ENCODE data around the gene CPXM2. TPM values are rescaled to one million over a fixed set of nuclear protein-coding genes. Genes with fewer than 3 reads are reported as not detected.

Gene CPXM2
- total RNA-seq, 2 experiments from 2014 or later, result not detected

DNA sequence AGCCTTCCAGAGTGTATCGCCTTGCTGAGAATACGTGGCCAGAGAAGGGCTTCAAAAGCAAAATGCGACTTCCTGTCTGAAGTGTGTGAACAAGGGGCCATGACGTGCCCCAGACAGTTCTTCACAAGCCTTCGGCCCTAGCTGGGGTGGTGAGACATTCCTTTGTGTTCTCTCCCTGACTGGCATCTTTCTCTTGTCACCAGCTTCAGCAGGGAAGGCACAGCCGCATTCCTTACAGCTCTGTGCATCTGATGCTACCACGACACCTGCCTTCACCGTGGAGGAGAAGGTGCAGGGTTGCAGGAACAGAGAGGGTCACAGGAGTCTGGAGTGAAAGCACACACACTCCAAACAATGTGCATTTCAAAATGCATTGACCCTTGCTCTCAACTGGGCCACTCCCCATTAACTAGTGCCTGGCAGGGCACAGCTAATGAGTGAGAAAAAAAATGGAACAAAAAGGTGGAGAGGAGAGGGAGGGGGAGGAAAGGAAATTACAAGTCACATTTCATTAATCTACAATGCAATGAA is 132.0 kb downstream of the CPXM2 start:
- TF ChIP-seq, protein P1, sequence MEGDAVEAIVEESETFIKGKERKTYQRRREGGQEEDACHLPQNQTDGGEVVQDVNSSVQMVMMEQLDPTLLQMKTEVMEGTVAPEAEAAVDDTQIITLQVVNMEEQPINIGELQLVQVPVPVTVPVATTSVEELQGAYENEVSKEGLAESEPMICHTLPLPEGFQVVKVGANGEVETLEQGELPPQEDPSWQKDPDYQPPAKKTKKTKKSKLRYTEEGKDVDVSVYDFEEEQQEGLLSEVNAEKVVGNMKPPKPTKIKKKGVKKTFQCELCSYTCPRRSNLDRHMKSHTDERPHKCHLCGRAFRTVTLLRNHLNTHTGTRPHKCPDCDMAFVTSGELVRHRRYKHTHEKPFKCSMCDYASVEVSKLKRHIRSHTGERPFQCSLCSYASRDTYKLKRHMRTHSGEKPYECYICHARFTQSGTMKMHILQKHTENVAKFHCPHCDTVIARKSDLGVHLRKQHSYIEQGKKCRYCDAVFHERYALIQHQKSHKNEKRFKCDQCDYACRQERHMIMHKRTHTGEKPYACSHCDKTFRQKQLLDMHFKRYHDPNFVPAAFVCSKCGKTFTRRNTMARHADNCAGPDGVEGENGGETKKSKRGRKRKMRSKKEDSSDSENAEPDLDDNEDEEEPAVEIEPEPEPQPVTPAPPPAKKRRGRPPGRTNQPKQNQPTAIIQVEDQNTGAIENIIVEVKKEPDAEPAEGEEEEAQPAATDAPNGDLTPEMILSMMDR (conservative IDR thresholded peaks at IDR 0.05; ENCODE audit: low read length), result no peak
- no peak for TF ChIP-seq EZH2phosphoT487 (IDR thresholded peaks at IDR 0.05; ENCODE audit: borderline replicate concordance, low read depth, low read length)
- CTCF ChIA-PET (ENCODE audit: unreplicated experiment), result interaction anchor here (0.6 kb wide), 1 partner anchor 1175 kb away, joined by 3 read pairs; no protein-coding TSS in a partner anchor
- Histone ChIP-seq H3K36me3 (ENCODE audit: insufficient read depth, low read length) (no peaks in the 10 kb centered on the region), H4K20me1 (ENCODE audit: insufficient read depth, low read length) (no peaks in the 10 kb centered on the region), H3K4me2 (ENCODE audit: low read length) (no peak overlapping the region), H3K4me1 (ENCODE audit: insufficient read depth, low read length, poor library complexity, severe bottlenecking) (no peaks in the 10 kb centered on the region), H3K9me2 (ENCODE audit: insufficient read depth, low read length) (no peaks in the 10 kb centered on the region), H2AFZ (ENCODE audit: low read length) (no peak overlapping the region), H3K27ac (ENCODE audit: low read depth, low read length, poor library complexity, severe bottlenecking) (no peak overlapping the region), H3K9me3 (ENCODE audit: low read length) (no peaks in the 10 kb centered on the region), H3K4me3 (ENCODE audit: low read depth, low read length, poor library complexity, severe bottlenecking) (no peak overlapping the region), H3K79me2 (ENCODE audit: insufficient read depth, low read depth, low read length) (no peaks in the 10 kb centered on the region)
- intact Hi-C loops (cut with micrococcal nuclease; ENCODE audit: unreplicated experiment), result no loop called here
- no TSS peak for BruUV-seq (replicated peaks)
- no peak for DNase-seq (ENCODE audit: low spot score)
- POLR2A ChIA-PET, result no interaction called here

DNA sequence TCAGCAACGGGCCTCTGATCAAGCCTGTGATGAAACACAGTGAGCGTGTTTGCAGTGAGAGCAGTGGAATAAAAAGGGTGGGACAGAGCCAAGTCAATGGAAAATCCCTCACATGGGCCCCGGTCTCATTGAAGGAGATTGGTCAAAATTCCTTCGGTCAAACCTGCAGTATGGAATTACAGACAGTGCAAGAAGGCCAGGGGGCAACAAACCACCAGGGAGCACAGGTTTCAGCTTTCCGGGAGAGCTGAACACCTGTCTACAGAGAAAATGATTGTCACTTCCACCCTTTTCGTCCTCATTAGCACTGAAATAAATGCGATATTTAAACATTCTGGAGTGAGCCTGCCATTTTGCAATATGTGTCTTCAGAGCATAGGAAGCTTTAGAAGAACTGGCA is 132.6 kb downstream of the CPXM2 start:
- Histone ChIP-seq H3K9me2 (ENCODE audit: insufficient read depth, low read length) (no peaks in the 10 kb centered on the region), H3K4me1 (ENCODE audit: insufficient read depth, low read length, poor library complexity, severe bottlenecking) (no peaks in the 10 kb centered on the region), H3K36me3 (ENCODE audit: insufficient read depth, low read length) (no peaks in the 10 kb centered on the region), H2AFZ (ENCODE audit: low read length) (no peak overlapping the region), H3K4me3 (ENCODE audit: low read depth, low read length, poor library complexity, severe bottlenecking) (no peak overlapping the region), H3K4me2 (ENCODE audit: low read length) (no peak overlapping the region), H4K20me1 (ENCODE audit: insufficient read depth, low read length) (no peaks in the 10 kb centered on the region), H3K9me3 (ENCODE audit: low read length) (no peaks in the 10 kb centered on the region), H3K79me2 (ENCODE audit: insufficient read depth, low read depth, low read length) (no peaks in the 10 kb centered on the region), H3K27ac (ENCODE audit: low read depth, low read length, poor library complexity, severe bottlenecking) (no peak overlapping the region)
- TF ChIP-seq, protein P1 (conservative IDR thresholded peaks at IDR 0.05; ENCODE audit: low read length), result no peak
- TF ChIP-seq EZH2phosphoT487 (IDR thresholded peaks at IDR 0.05; ENCODE audit: borderline replicate concordance, low read depth, low read length), result no peak
- intact Hi-C loops (cut with micrococcal nuclease; ENCODE audit: unreplicated experiment), result no loop called here
- no peak for DNase-seq (ENCODE audit: low spot score)
- ChIA-PET CTCF (ENCODE audit: unreplicated experiment) (no interaction called here), POLR2A (no interaction called here)
- no TSS peak for BruUV-seq (replicated peaks)

DNA sequence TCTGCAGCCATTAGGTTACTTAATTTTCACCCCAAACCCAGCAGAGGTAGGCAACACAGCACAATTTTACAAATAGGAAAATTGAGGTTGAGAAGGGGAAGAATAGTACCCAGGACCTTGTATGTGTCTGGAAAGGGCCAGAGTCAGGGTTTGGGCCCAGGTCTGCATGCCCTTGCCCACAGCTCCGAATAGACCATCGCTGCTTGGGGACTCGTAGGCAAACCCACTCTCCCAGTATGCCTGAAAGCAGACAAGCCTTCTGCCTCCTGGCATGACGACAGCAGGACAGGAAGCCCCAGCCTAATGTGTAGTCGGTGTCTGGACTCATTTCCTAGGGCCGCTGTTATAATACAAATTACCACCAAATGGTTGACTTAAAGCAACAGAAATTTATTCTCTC is 133.8 kb downstream of the CPXM2 start:
- Histone ChIP-seq H3K4me2 (ENCODE audit: low read length) (no peak overlapping the region), H3K36me3 (ENCODE audit: insufficient read depth, low read length) (no peaks in the 10 kb centered on the region), H2AFZ (ENCODE audit: low read length) (no peak overlapping the region), H3K9me2 (ENCODE audit: insufficient read depth, low read length) (no peaks in the 10 kb centered on the region), H3K4me1 (ENCODE audit: insufficient read depth, low read length, poor library complexity, severe bottlenecking) (no peaks in the 10 kb centered on the region), H3K27ac (ENCODE audit: low read depth, low read length, poor library complexity, severe bottlenecking) (no peak overlapping the region), H3K9me3 (ENCODE audit: low read length) (no peaks in the 10 kb centered on the region), H3K4me3 (ENCODE audit: low read depth, low read length, poor library complexity, severe bottlenecking) (no peak overlapping the region), H3K79me2 (ENCODE audit: insufficient read depth, low read depth, low read length) (no peaks in the 10 kb centered on the region), H4K20me1 (ENCODE audit: insufficient read depth, low read length) (no peaks in the 10 kb centered on the region)
- no peak for DNase-seq (ENCODE audit: low spot score)
- TF ChIP-seq, protein P1 (conservative IDR thresholded peaks at IDR 0.05; ENCODE audit: low read length), result no peak
- no peak for TF ChIP-seq EZH2phosphoT487 (IDR thresholded peaks at IDR 0.05; ENCODE audit: borderline replicate concordance, low read depth, low read length)
- ChIA-PET CTCF (ENCODE audit: unreplicated experiment) (no interaction called here), POLR2A (no interaction called here)
- intact Hi-C loops (cut with micrococcal nuclease; ENCODE audit: unreplicated experiment), result no loop called here
- BruUV-seq (replicated peaks), result no TSS peak

Measured in OCI-LY7 (cell line).